Measurements from ENCODE around the gene HELQ.
"Not testable (repeated sequence)": the region's sequence is repeated elsewhere in the genome, so short reads cannot be mapped to it uniquely, and the experiment has no call there.

Gene HELQ

GRCh38 chr4:83436680-83437079 lies 18.9 kb downstream of the HELQ start:
- in situ Hi-C loops (cut with MboI; ENCODE audit: low sequenced_read_pairs), result no loop called here

GRCh38 chr4:83431200-83431599 lies 24.4 kb downstream of the HELQ start:
- in situ Hi-C loops (cut with MboI; ENCODE audit: low sequenced_read_pairs), result no loop called here

- in situ Hi-C loops (cut with MboI; ENCODE audit: low sequenced_read_pairs), result no loop called here
Observed at GRCh38 chr4:83418211-83418610, 37.4 kb downstream of the HELQ start.

GRCh38 chr4:83417566-83417965 lies 38.1 kb downstream of the HELQ start:
- in situ Hi-C loops (cut with MboI; ENCODE audit: low sequenced_read_pairs), result no loop called here

GRCh38 chr4:83413676-83414075 lies 41.9 kb downstream of the HELQ start:
- in situ Hi-C loops (cut with MboI; ENCODE audit: low sequenced_read_pairs), result no loop called here

- in situ Hi-C loops (cut with MboI; ENCODE audit: low sequenced_read_pairs), result no loop called here
Observed at GRCh38 chr4:83408908-83409307, 46.7 kb downstream of the HELQ start.

- in situ Hi-C loops (cut with MboI; ENCODE audit: low sequenced_read_pairs), result no loop called here
Observed at GRCh38 chr4:83405844-83406816, 49.5 kb downstream of the HELQ start.

- in situ Hi-C loops (cut with MboI; ENCODE audit: low sequenced_read_pairs), result not testable (repeated sequence)
Observed at GRCh38 chr4:83398158-83398557, 57.5 kb downstream of the HELQ start.

- in situ Hi-C loops (cut with MboI; ENCODE audit: low sequenced_read_pairs), result no loop called here
Observed at GRCh38 chr4:83393908-83394307, 61.7 kb downstream of the HELQ start.

- in situ Hi-C loops (cut with MboI; ENCODE audit: low sequenced_read_pairs), result no loop called here
Observed at GRCh38 chr4:83392562-83392961, 63.1 kb downstream of the HELQ start.

GRCh38 chr4:83390944-83391343 lies 64.7 kb downstream of the HELQ start:
- in situ Hi-C loops (cut with MboI; ENCODE audit: low sequenced_read_pairs), result no loop called here

GRCh38 chr4:83389756-83390505 lies 65.7 kb downstream of the HELQ start:
- in situ Hi-C loops (cut with MboI; ENCODE audit: low sequenced_read_pairs), result no loop called here

GRCh38 chr4:83389037-83389720 lies 66.4 kb downstream of the HELQ start:
- in situ Hi-C loops (cut with MboI; ENCODE audit: low sequenced_read_pairs), result no loop called here

GRCh38 chr4:83388313-83388676 lies 67.3 kb downstream of the HELQ start:
- in situ Hi-C loops (cut with MboI; ENCODE audit: low sequenced_read_pairs), result no loop called here

- in situ Hi-C loops (cut with MboI; ENCODE audit: low sequenced_read_pairs), result no loop called here
Observed at GRCh38 chr4:83387476-83388312, 67.9 kb downstream of the HELQ start.

GRCh38 chr4:83387012-83387411 lies 68.6 kb downstream of the HELQ start:
- in situ Hi-C loops (cut with MboI; ENCODE audit: low sequenced_read_pairs), result no loop called here

- in situ Hi-C loops (cut with MboI; ENCODE audit: low sequenced_read_pairs), result no loop called here
Observed at GRCh38 chr4:83382850-83383249, 72.8 kb downstream of the HELQ start.

- in situ Hi-C loops (cut with MboI; ENCODE audit: low sequenced_read_pairs), result no loop called here
Observed at GRCh38 chr4:83381173-83381572, 74.5 kb downstream of the HELQ start.

- in situ Hi-C loops (cut with MboI; ENCODE audit: low sequenced_read_pairs), result no loop called here
Observed at GRCh38 chr4:83378419-83378818, 77.2 kb downstream of the HELQ start.

GRCh38 chr4:83372931-83373330 lies 82.7 kb downstream of the HELQ start:
- in situ Hi-C loops (cut with MboI; ENCODE audit: low sequenced_read_pairs), result no loop called here

- in situ Hi-C loops (cut with MboI; ENCODE audit: low sequenced_read_pairs), result no loop called here
Observed at GRCh38 chr4:83371936-83372335, 83.7 kb downstream of the HELQ start.
